HepG2 (cell line): ENCODE results near the gene C1QBP. TPM values are rescaled to one million over a fixed set of nuclear protein-coding genes. Genes with fewer than 3 reads are reported as not detected.

Source experiments
- ATAC-seq: fragments of 200-7000 bp; cut with Tn5 transposase; 3 replicates; pipeline ENCODE4 v1.9.1; 2020; ENCODE audit warnings: mild to moderate bottlenecking, moderate library complexity
- BruUV-seq: library from RNA; stranded (reverse); fragments of 400-500 nt; replicated peaks from 2 replicates; lab custom pipeline; 2021; lab: Mats Ljungman, UMichigan
- CTCF ChIA-PET: fragments of 300-600 bp; formaldehyde crosslinking; extraction: SDS; loops from one replicate; lab custom pipeline; 2021; ENCODE audit warnings: low total read pairs, inconsistent platforms, low intra/inter-chr PET ratio; lab: Yijun Ruan, JAX
- POLR2A ChIA-PET: fragments of 350-600 bp; sonication (Branson Sonifier 250); formaldehyde crosslinking; loops from one replicate; lab custom pipeline; 2020; ENCODE audit warnings: antibody characterized with exemption, inconsistent platforms; lab: Yijun Ruan, JAX
- DNase-seq: peaks from one replicate; pipeline ENCODE4 v3.0.0-alpha.2; 2015; ENCODE audit warnings: low spot score
- FAIRE-seq: peaks from 3 replicates; lab custom pipeline; 2011; peaks lifted over from hg19 to GRCh38; lab: Jason Lieb, UNC
- H2AFZ ChIP-seq: one replicate; pipeline ENCODE4 v1.6.1; 2011; ENCODE audit warnings: low read length, inconsistent platforms
- H3K27ac ChIP-seq: fragments of 300-600 bp; 3 replicates; pipeline ENCODE4 v1.8.0; 2011; ENCODE audit warnings: mixed run types, mild to moderate bottlenecking, mixed read lengths, low read length, inconsistent platforms; ENCODE audit not compliant: insufficient read depth; ENCODE audit errors: extremely low read length
- H3K27me3 ChIP-seq, 2 experiments: fragments of 200-600 bp in 1 of 2; 2 replicates in 1 of 2; 3 replicates in 1 of 2; pipeline versions ENCODE4 v1.6.0 to v1.8.0; 2011; ENCODE audit warnings: low read length in 2 of 2, mild to moderate bottlenecking in 2 of 2, moderate library complexity in 2 of 2, inconsistent platforms in 1 of 2; ENCODE audit not compliant: insufficient read depth in 2 of 2, control insufficient read depth in 1 of 2
- H3K36me3 ChIP-seq, 2 experiments: fragments of 200-600 bp in 1 of 2; replicated peaks in 1 of 2; 2 replicates in 1 of 2; 3 replicates in 1 of 2; pipeline versions ENCODE4 v1.5.1 to v1.8.0; 2011; ENCODE audit warnings: low read length in 2 of 2, inconsistent platforms in 1 of 2; ENCODE audit not compliant: insufficient read depth in 2 of 2, control insufficient read depth in 1 of 2
- H3K4me1 ChIP-seq: 2 replicates; pipeline ENCODE4 v1.5.1; 2012; ENCODE audit warnings: low read length, inconsistent platforms; ENCODE audit not compliant: insufficient read depth
- H3K4me2 ChIP-seq: 2 replicates; pipeline ENCODE4 v1.6.0; 2011; ENCODE audit warnings: low read depth, low read length, inconsistent platforms
- H3K4me3 ChIP-seq, 3 experiments: fragments of 200-600 bp in 1 of 3; sonication (generic), shearing (Covaris generic) in 1 of 3; replicated peaks in 1 of 3; 2 replicates each; pipeline ENCODE4 v1.5.1; 2011 to 2016; ENCODE audit warnings: low read length in 3 of 3, inconsistent platforms in 2 of 3, low read depth in 2 of 3, mild to moderate bottlenecking in 2 of 3, control low read depth in 1 of 3, mixed read lengths in 1 of 3; ENCODE audit not compliant: insufficient read depth in 1 of 3
- H3K79me2 ChIP-seq: one replicate; pipeline ENCODE4 v1.6.1; 2011; ENCODE audit warnings: low read length, inconsistent platforms; ENCODE audit not compliant: insufficient read depth
- H3K9ac ChIP-seq: 2 replicates; pipeline ENCODE4 v1.6.0; 2011; ENCODE audit warnings: mild to moderate bottlenecking, low read depth, low read length, inconsistent platforms; ENCODE audit not compliant: insufficient read depth
- H3K9me3 ChIP-seq: 2 replicates; pipeline ENCODE4 v1.5.1; 2012; ENCODE audit warnings: mild to moderate bottlenecking, low read length
- H4K20me1 ChIP-seq: 2 replicates; pipeline ENCODE4 v1.6.0; 2011; ENCODE audit warnings: inconsistent platforms, mild to moderate bottlenecking, low read length, moderate library complexity; ENCODE audit not compliant: insufficient read depth
- ATF5 ChIP-seq: sonication (generic); formaldehyde crosslinking; IDR thresholded peaks from 2 replicates; pipeline ENCODE4 v1.4.0; 2020; ENCODE audit warnings: mild to moderate bottlenecking, low read depth, missing genetic modification reagents
- ATRX ChIP-seq: sonication (generic); formaldehyde crosslinking; IDR thresholded peaks from 2 replicates; pipeline ENCODE4 v1.4.0; 2020; ENCODE audit warnings: missing genetic modification reagents, borderline replicate concordance
- KDM6A ChIP-seq: IDR thresholded peaks from 2 replicates; pipeline ENCODE4 v1.6.1; 2016; ENCODE audit warnings: low read depth
- KLF12 ChIP-seq: sonication (generic); formaldehyde crosslinking; IDR thresholded peaks from 2 replicates; pipeline ENCODE4 v1.4.0; 2020; ENCODE audit warnings: missing genetic modification reagents, borderline replicate concordance
- RAD51 ChIP-seq: fragments of 450-650 bp; IDR thresholded peaks from 2 replicates; pipeline ENCODE4 v1.6.1; 2016; ENCODE audit warnings: borderline replicate concordance
- SPEN ChIP-seq: sonication (generic); formaldehyde crosslinking; IDR thresholded peaks from 2 replicates; pipeline ENCODE4 v1.5.1; 2020; ENCODE audit warnings: low read depth, mild to moderate bottlenecking, missing genetic modification reagents
- SRSF9 ChIP-seq: fragments of 200-400 bp; formaldehyde crosslinking; IDR thresholded peaks from 2 replicates; pipeline ENCODE4 v1.6.1; 2018; ENCODE audit warnings: borderline replicate concordance, mild to moderate bottlenecking, low read depth, low read length; ENCODE audit not compliant: insufficient read depth, poor library complexity, severe bottlenecking
- ZKSCAN5 ChIP-seq: sonication (generic); formaldehyde crosslinking; IDR thresholded peaks from 2 replicates; pipeline ENCODE4 v1.5.1; 2020; ENCODE audit warnings: mild to moderate bottlenecking, missing genetic modification reagents
- ZNF256 ChIP-seq: sonication (generic); formaldehyde crosslinking; conservative IDR thresholded peaks from 2 replicates; pipeline ENCODE4 v1.4.0; 2020; ENCODE audit warnings: missing genetic modification reagents
- ZNF3 ChIP-seq: IDR thresholded peaks from 2 replicates; pipeline ENCODE4 v1.7.0; 2017; ENCODE audit warnings: inconsistent platforms
- ZNF317 ChIP-seq: sonication (generic); formaldehyde crosslinking; IDR thresholded peaks from 2 replicates; pipeline ENCODE4 v1.5.0; 2020; ENCODE audit warnings: mild to moderate bottlenecking, missing genetic modification reagents
- WGBS: methylation state at CpG from one replicate; pipeline ENCODE4 v1.1.6; 2017; ENCODE audit warnings: low lambda C conversion rate; 5-methylcytosine and 5-hydroxymethylcytosine counted together
- in situ Hi-C: cut with HindIII; loops from 2 replicates; pipeline ENCODE4 v1.10.0; 2017; ENCODE audit warnings: low pct_unique_long_range_greater_than_20kb; ENCODE audit not compliant: extremely low pct_ligation_motif_present
- intact Hi-C: fragments of 100-400 bp; cut with micrococcal nuclease; formaldehyde crosslinking; loops from one replicate; pipeline ENCODE4 v1.10.0; 2022; ENCODE audit not compliant: unreplicated experiment
- polyA plus RNA-seq, 8 experiments: library from polyadenylated mRNA; depleted of rRNA in 3 of 8; stranded (reverse) in 7 of 8; unstranded in 1 of 8; fragments of >200 nt; fragmentation: Illumina TruSeq in 4 of 8; extraction: Trizol in 4 of 8; gene quantifications; 2 replicates each; pipeline versions ENCODE4 v1.2.1 to v1.2.3, GENCODE V29; 2011 to 2016; ENCODE audit warnings: low read depth in 4 of 8, missing spikeins in 1 of 8, mixed read lengths in 1 of 8; ENCODE audit not compliant: insufficient read depth in 1 of 8
- total RNA-seq, 5 experiments: library from RNA; depleted of rRNA; stranded (reverse); fragments of >200 nt; fragmentation: Illumina TruSeq; extraction: Trizol; gene quantifications; 2 replicates each; pipeline ENCODE4 v1.2.3, GENCODE V29; 2016; ENCODE audit warnings: low read depth in 1 of 5
- TF ChIP-seq, protein P1 (sequence below): sonication (generic); formaldehyde crosslinking; IDR thresholded peaks from 2 replicates; pipeline ENCODE4 v1.8.1; 2023; ENCODE audit warnings: mild to moderate bottlenecking, missing genetic modification reagents, borderline replicate concordance
- TF ChIP-seq, protein P2 (sequence below): sonication (generic); formaldehyde crosslinking; IDR thresholded peaks from 2 replicates; pipeline ENCODE4 v1.5.0; 2020; ENCODE audit warnings: mild to moderate bottlenecking, missing genetic modification reagents, moderate library complexity
- TF ChIP-seq, protein P3 (sequence below): IDR thresholded peaks from 2 replicates; pipeline ENCODE4 v1.6.1; 2016; ENCODE audit warnings: mild to moderate bottlenecking
- TF ChIP-seq, protein P4 (sequence below): sonication (generic); IDR thresholded peaks from 2 replicates; pipeline ENCODE4 v1.6.1; 2016; ENCODE audit warnings: low read depth, borderline replicate concordance

Gene C1QBP
- total and polyA plus RNA-seq, 2 of the 13 experiments (the other 11 are each of a cell fraction or from before 2014, with no cell fraction given) = 219 to 680 TPM

DNA sequence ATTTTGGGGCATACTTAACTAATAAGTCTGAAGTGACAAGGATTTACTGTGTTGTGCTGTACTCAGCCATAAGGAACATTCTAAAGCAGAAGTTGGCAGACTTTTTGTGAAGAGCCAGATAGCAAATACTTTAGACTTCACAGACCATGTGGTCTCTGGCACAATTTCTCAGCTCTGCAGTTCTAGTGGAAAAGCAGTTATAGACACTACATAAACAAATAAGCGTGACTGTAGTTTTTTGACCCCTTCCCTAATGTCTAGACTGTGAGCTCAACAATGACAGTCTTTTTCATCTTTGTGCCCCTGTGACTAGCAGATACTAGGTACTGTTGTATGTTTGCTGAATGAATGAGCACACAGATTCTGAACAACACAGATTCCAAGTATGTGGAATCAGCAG is 14.0 kb downstream of the C1QBP start:
- H3K79me2 ChIP-seq = peaks cover 32% of the 10 kb centered on the region
- TF ChIP-seq, protein P1, sequence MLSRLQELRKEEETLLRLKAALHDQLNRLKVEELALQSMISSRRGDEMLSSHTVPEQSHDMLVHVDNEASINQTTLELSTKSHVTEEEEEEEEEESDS (CRISPR knock-in tag) = no peak
- no peak for TF ChIP-seq ATRX (CRISPR knock-in tag)
- TF ChIP-seq ZKSCAN5 (CRISPR knock-in tag) = no peak
- TF ChIP-seq, protein P2, sequence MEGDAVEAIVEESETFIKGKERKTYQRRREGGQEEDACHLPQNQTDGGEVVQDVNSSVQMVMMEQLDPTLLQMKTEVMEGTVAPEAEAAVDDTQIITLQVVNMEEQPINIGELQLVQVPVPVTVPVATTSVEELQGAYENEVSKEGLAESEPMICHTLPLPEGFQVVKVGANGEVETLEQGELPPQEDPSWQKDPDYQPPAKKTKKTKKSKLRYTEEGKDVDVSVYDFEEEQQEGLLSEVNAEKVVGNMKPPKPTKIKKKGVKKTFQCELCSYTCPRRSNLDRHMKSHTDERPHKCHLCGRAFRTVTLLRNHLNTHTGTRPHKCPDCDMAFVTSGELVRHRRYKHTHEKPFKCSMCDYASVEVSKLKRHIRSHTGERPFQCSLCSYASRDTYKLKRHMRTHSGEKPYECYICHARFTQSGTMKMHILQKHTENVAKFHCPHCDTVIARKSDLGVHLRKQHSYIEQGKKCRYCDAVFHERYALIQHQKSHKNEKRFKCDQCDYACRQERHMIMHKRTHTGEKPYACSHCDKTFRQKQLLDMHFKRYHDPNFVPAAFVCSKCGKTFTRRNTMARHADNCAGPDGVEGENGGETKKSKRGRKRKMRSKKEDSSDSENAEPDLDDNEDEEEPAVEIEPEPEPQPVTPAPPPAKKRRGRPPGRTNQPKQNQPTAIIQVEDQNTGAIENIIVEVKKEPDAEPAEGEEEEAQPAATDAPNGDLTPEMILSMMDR (CRISPR knock-in tag) = no peak
- no peak for TF ChIP-seq SPEN (CRISPR knock-in tag)
- no peak for TF ChIP-seq KDM6A (CRISPR knock-in tag)
- TF ChIP-seq, protein P3, sequence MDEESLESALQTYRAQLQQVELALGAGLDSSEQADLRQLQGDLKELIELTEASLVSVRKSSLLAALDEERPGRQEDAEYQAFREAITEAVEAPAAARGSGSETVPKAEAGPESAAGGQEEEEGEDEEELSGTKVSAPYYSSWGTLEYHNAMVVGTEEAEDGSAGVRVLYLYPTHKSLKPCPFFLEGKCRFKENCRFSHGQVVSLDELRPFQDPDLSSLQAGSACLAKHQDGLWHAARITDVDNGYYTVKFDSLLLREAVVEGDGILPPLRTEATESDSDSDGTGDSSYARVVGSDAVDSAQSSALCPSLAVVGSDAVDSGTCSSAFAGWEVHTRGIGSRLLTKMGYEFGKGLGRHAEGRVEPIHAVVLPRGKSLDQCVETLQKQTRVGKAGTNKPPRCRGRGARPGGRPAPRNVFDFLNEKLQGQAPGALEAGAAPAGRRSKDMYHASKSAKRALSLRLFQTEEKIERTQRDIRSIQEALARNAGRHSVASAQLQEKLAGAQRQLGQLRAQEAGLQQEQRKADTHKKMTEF (CRISPR knock-in tag) = no peak
- TF ChIP-seq KLF12 (CRISPR knock-in tag) = no peak
- no peak for TF ChIP-seq ATF5 (CRISPR knock-in tag)
- no peak for TF ChIP-seq SRSF9
- no peak for TF ChIP-seq ZNF256 (CRISPR knock-in tag)
- TF ChIP-seq, protein P4, sequence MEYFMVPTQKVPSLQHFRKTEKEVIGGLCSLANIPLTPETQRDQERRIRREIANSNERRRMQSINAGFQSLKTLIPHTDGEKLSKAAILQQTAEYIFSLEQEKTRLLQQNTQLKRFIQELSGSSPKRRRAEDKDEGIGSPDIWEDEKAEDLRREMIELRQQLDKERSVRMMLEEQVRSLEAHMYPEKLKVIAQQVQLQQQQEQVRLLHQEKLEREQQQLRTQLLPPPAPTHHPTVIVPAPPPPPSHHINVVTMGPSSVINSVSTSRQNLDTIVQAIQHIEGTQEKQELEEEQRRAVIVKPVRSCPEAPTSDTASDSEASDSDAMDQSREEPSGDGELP = no peak
- no peak for TF ChIP-seq ZNF317 (CRISPR knock-in tag)
- TF ChIP-seq RAD51 = no peak
- TF ChIP-seq ZNF3 (CRISPR knock-in tag) = no peak
- no peak overlapping the region for H3K9ac ChIP-seq
- no peak overlapping the region for H3K27ac ChIP-seq
- no peak overlapping the region for H3K4me3 ChIP-seq
- peaks cover 26 to 65% of the 10 kb centered on the region in 2 experiments for H3K36me3 ChIP-seq
- ChIA-PET CTCF (no interaction called here), POLR2A (interaction anchor here (1.2 kb wide), 1 partner anchor 14 kb away, joined by 3 read pairs; the partner anchor contains the start of gene C1QBP)
- H3K27me3 ChIP-seq = no peaks in the 10 kb centered on the region; a peak in 1 of 5 replicates
- no peak overlapping the region for H3K4me2 ChIP-seq
- H4K20me1 ChIP-seq = no peaks in the 10 kb centered on the region; the same call in 1 of the 2 replicates
- no TSS peak for BruUV-seq
- FAIRE-seq (no peak), ATAC-seq (no peak), DNase-seq (no peak)
- no peak overlapping the region for H2AFZ ChIP-seq
- intact Hi-C loops = no loop called here
- H3K9me3 ChIP-seq = no peaks in the 10 kb centered on the region
- H3K4me1 ChIP-seq = peaks cover 25% of the 10 kb centered on the region
- WGBS = 100% methylated on average over 1 of the region's 1 CpG
- in situ Hi-C loops = no loop called here
